AG04450 (cell line): ENCODE measurements around the gene PLEKHA5. TPM values are rescaled to one million over a fixed set of nuclear protein-coding genes. Genes with fewer than 3 reads are reported as not detected.
"Not testable (repeated sequence)": the region's sequence is repeated elsewhere in the genome, so short reads cannot be mapped to it uniquely, and the experiment has no call there.

ENCODE experiments used
- CTCF ChIA-PET: fragments of 300-600, 350-600 bp; formaldehyde crosslinking; extraction: SDS; loops from one replicate; lab custom pipeline; 2022; ENCODE audit warnings: antibody characterized with exemption, inconsistent platforms; lab: Charles Lee
- POLR2A ChIA-PET: fragments of 350-600 bp; formaldehyde crosslinking; extraction: SDS; loops from one replicate; lab custom pipeline; 2021; ENCODE audit warnings: antibody characterized with exemption, inconsistent platforms; lab: Yijun Ruan, JAX
- DNase-seq: peaks from one replicate; pipeline ENCODE4 v3.0.0-alpha.2; 2011; ENCODE audit warnings: low read depth, low spot score
- H3K27ac ChIP-seq: one replicate; pipeline ENCODE4 v1.5.1; 2012; ENCODE audit warnings: low read depth, low read length, control low read depth
- H3K27me3 ChIP-seq: one replicate; pipeline ENCODE4 v1.6.0; 2012; ENCODE audit warnings: low read length; ENCODE audit not compliant: control insufficient read depth, insufficient read depth
- H3K4me3 ChIP-seq: 2 replicates; pipeline ENCODE4 v1.5.1; 2011; ENCODE audit warnings: mild to moderate bottlenecking, low read depth, low read length, control low read depth
- H3K9me3 ChIP-seq: 2 replicates; pipeline ENCODE4 v1.5.1; 2012; ENCODE audit warnings: low read length; ENCODE audit not compliant: control insufficient read depth, insufficient read depth
- CTCF ChIP-seq: IDR thresholded peaks from 2 replicates; pipeline ENCODE4 v1.5.1; 2011; ENCODE audit warnings: low read depth, low read length, control low read depth, inconsistent platforms
- polyA plus RNA-seq: library from polyadenylated mRNA; depleted of rRNA; stranded (reverse); fragments of >200 nt; gene quantifications from 2 replicates; pipeline ENCODE4 v1.2.3, GENCODE V29; 2011

PLEKHA5 gene
- polyA plus RNA-seq, 1 experiment: 23.5 TPM

GRCh38 chr12:19167708-19168107, 38.2 kb downstream of the PLEKHA5 start:
- Histone ChIP-seq H3K27ac (no peak overlapping the region), H3K9me3 (no peaks in the 10 kb centered on the region), H3K27me3 (no peaks in the 10 kb centered on the region), H3K4me3 (no peak overlapping the region)
- TF ChIP-seq CTCF: no peak
- POLR2A ChIA-PET: interaction anchor here (0.6 kb wide), 1 partner anchor 300 kb away, joined by 5 read pairs; no protein-coding TSS in a partner anchor
- CTCF ChIA-PET: interaction anchor here (1.3 kb wide), 1 partner anchor 19 kb away, joined by 3 read pairs; no protein-coding TSS in a partner anchor
- no peak for DNase-seq

GRCh38 chr12:19168644-19169043, 39.1 kb downstream of the PLEKHA5 start:
- Histone ChIP-seq H3K9me3 (no peaks in the 10 kb centered on the region), H3K27ac (no peak overlapping the region), H3K27me3 (no peaks in the 10 kb centered on the region), H3K4me3 (no peak overlapping the region)
- no peak for TF ChIP-seq CTCF
- CTCF ChIA-PET: interaction anchor here (0.5 kb wide), 1 partner anchor 112 kb away, joined by 4 read pairs; no protein-coding TSS in a partner anchor
- POLR2A ChIA-PET: no interaction called here
- DNase-seq: no peak

DNA sequence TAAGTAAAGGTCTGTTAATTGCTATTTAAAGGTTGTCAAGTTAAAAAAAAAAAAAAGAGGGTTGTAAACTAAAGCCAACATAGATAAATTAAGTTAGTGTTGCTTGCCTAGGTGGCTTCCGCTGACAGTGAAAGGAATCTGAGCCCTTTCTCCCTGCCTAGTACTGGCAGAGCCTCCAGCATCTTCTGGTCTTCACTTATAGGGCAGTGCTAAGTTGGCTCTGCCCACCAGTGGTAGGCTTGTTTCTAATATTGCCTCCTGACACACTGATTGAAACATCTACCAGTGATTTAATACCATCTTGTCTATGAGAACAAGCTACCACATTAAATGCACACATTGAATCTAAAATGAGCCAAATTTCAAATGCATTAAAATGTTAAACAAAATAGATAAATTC, 39.7 kb downstream of the PLEKHA5 start:
- Histone ChIP-seq H3K4me3 (no peak overlapping the region), H3K27ac (no peak overlapping the region), H3K9me3 (no peaks in the 10 kb centered on the region), H3K27me3 (no peaks in the 10 kb centered on the region)
- POLR2A ChIA-PET: no interaction called here
- TF ChIP-seq CTCF: no peak
- no peak for DNase-seq
- CTCF ChIA-PET: interaction anchor here (0.5 kb wide), 1 partner anchor 112 kb away, joined by 4 read pairs; no protein-coding TSS in a partner anchor

GRCh38 chr12:19170286-19170685, 40.8 kb downstream of the PLEKHA5 start:
- H3K27me3 ChIP-seq, DNase-seq, H3K9me3 ChIP-seq, CTCF ChIA-PET, POLR2A ChIA-PET, H3K4me3 ChIP-seq, H3K27ac ChIP-seq: not testable (repeated sequence)

DNA sequence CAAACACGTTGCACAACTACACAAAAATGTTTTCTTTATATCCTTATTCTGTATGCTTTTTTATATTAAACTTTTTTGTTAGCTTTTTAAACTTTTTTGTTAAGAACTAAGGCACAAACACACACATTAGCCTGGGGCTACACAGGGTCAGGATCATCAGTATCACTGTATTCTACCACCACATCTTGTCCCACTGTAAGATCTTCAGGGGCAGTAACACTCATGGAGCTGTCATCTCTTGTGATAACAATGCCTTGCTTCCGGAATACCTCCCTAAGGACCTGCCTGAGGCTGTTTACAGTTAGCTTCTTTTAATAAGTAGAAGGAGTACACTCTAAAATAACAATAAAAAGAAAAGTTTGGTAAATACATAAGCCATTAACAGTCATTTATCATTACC, 42.2 kb downstream of the PLEKHA5 start:
- Histone ChIP-seq H3K9me3 (no peaks in the 10 kb centered on the region), H3K27ac (no peak overlapping the region), H3K27me3 (no peaks in the 10 kb centered on the region), H3K4me3 (no peak overlapping the region)
- ChIA-PET CTCF (interaction anchor here (1.0 to 1.2 kb wide), 3 partner anchors 10 to 22 kb away, joined by 3 to 8 read pairs (median 5); no protein-coding TSS in a partner anchor), POLR2A (no interaction called here)
- no peak for DNase-seq
- no peak for TF ChIP-seq CTCF
